HG03108 (cell line): ENCODE data around the gene TBC1D1.

Source experiments
- ATAC-seq: cut with Tn5 transposase; IDR thresholded peaks from one replicate; pipeline ENCODE4 v1.9.1; 2021; ENCODE audit warnings: moderate library complexity; ENCODE audit not compliant: unreplicated experiment

Gene TBC1D1

GRCh38 chr4:38073596-38074234 is 182.8 kb downstream of the TBC1D1 start:
- ATAC-seq = no peak

DNA sequence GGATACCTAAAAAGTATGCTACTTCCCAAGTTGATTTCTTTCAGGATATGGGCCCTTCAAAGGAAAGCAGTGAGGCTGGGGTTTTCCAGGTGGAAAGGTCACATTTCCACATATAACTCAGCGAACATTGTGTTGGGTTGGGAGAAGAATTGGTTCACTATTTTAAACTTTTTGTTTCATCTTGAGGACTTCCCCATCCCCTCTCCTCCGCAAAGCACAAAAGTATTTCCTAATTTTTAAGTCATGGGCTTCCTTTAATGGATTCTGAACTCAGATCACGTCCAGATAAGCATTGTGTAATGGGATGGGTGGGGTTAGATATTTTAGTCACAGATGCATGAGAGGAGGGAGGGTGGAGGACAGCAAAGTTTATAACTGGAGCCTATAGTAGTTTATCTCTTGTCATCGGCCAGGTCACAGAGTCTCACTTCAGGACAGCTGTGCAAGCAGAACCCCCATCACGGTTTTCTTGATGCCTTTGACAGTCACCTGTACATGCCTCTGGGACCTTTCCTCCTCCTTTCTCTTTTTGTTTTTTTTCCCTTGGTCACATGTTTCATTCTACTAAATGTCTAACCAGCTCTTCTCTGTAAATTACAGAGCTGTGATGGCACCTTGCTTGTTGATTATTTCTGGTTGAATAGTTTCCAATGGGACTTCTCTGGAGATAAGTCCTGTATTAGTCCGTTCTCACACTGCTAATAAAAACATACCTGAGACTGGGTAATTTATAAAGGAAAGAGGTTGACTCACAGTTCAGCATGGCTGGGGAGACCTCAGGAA is 184.7 kb downstream of the TBC1D1 start:
- no peak for ATAC-seq

GRCh38 chr4:38076153-38076669 is 185.3 kb downstream of the TBC1D1 start:
- no peak for ATAC-seq

- no peak for ATAC-seq
Measured at GRCh38 chr4:38077791-38078489, 187.1 kb downstream of the TBC1D1 start.

GRCh38 chr4:38078590-38079421 is 187.9 kb downstream of the TBC1D1 start:
- ATAC-seq = peak; percentile 41

DNA sequence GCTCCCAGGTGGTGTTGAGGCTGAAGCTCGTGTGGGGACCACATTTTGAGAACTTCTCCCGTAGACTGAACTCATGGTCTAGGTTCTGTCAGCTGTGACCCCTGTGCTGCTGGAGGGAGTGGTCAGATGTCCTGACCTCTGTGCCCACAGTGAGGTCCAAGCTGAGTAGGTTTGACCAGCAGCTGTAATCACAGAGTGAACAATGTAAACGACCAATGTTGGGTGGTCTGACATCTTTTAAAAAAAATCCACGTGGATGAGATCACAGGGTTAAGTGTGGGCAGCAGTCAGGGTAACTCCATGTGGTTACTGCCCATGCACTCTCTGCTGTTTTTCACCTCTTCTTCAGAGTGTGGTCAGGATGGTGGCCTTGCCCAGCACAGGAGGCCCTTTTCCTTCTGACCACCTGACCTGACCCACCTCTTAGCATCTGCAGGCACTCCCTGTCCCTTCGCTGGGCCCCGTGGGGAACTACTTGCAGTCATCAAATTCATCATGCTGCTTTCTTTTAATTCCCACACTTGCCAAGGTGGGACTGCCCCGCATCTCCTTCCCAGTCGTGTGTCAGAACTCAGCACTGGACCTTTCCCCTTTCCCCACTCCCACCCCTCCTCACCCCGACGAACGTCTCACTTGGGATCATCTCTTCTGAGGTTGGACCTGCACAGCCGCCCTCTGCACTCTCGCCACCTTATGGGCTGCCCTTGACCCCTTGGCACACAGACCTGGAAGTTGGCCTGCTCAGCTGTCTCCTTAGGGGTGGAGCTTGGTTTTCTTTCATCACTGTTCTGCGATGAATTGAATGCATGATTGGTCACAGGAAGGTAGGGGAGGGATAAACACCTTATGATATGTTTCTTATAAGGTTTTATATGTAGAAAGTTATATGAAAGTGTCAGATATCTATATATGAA is 189.4 kb downstream of the TBC1D1 start:
- no peak for ATAC-seq

DNA sequence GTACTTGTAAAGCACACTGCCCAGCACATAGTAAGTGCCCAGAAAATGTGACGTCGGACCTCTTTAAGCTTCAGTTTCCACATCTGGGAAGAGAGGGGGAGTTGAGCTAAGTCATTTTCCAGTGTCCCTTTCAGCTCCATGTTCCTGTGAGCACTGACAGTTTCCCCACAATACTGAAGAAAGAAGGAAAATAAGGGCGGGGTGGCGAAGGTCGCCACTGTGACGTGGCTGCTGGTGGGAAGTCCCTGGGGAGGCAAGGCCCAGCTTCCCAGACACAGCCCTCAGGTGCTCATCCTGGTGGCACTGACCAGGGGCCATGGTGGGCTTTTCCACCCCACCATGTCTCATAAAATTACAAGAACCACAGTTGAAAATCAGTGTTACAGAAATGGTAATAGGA is 191.1 kb downstream of the TBC1D1 start:
- no peak for ATAC-seq

- no peak for ATAC-seq
Measured at GRCh38 chr4:38082424-38083385, 191.8 kb downstream of the TBC1D1 start.

DNA sequence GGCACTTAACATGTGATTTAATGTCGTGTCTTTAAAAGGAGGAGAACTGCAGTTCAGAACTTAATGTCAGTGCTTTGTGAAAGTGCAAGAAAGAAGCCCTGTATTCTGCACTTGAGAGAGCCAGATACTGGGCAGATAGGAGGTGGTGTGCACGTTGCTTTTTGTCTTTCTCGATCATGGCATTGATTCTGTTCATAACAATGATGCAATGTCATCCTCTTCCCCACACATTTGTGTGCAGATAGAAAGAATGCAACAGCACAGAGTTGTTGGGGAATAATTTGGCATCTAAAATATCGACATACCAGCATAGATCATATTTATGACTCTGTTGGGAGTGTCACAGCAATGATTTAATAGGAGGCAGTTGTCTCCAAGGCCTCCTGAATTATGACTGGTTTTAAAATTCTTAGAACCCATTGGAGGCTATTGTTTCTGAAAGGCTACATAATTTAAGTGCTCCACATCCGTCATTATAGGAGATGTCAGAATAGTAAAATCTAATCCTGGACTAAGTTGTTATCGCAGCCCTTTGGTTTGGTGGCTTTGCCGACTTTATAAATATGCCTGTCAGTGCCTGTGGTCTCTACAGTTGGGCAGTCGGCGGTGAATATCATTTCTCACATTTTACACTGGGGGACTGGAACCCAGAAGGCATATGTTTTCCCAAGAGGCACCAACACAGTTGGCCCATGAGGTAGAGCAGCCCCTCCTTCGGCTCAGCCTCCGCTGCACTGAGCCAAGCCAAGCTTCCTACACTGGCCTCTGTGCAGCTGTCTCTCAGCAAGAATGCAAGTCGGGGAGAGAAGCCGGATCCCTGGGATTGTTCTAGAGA is 194.2 kb downstream of the TBC1D1 start:
- no peak for ATAC-seq

DNA sequence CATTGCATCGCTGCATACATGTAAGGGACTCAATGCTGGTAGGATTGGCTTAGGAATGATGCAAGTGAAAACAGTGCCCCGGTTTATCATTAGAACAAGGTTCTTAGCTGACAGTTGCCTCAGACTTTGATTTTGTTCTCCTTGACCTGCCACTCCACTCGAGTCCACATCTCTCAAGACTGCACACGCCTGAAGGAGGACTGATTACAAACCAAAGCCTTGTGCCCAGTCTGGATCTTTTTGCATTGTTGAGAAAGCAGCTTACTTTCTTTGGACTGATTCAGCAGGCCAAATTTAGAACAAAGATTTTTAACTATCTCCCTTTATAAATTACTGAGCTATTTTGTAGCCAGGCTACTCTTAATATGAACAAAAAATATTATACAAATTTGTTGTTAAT is 194.9 kb downstream of the TBC1D1 start:
- no peak for ATAC-seq

DNA sequence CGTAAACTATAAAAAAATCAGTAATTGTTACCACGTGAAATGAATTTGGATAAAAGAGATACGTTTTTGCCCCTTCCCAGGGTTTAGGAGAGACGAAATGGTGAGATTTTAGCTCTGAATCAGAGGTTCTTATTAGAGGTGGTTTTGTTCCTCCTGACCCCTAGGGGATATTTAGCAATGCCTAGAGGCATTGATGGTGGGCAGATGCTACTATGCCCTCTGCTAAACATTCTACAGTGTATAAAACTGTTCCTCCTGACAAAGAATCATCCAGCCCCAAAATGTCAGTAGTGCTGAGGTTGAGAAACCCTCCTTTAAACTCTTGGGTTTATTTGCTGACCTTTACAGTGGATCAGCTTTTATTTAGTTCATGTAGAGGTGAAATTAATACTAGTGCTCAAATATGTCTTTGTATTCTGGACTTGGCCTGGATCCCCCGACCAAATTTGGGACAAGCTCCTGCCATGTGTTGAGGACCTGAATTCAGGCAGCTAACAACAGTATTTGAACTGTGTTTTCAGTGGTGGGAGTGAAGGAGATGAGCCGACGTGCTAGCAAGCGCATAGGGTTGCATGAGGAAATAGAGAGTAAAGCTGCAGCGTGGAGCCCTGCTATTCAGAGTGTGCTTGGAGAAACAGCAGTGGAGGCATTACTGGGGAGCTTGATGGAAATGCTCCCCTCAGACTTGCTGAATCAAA is 195.4 kb downstream of the TBC1D1 start:
- no peak for ATAC-seq

DNA sequence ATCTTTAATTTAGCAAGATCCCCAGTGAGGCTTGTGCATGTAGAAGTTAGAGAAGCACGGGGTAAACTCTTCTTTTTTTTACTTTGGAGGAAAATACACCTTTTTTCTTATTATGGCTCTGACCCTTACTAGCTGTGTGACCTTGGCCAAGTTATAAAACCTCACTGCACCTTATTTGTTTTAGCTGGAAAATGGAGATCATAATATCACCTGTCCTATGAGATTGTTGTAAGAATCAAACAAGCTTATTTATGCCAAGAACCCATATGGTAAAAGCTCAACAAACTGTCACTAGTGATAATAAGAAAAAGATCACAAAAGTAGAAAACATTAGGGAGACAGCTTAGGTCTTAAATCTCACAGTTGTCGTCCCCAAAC is 196.0 kb downstream of the TBC1D1 start:
- ATAC-seq = no peak

- ATAC-seq = no peak
Measured at GRCh38 chr4:38088321-38088720, 197.4 kb downstream of the TBC1D1 start.

DNA sequence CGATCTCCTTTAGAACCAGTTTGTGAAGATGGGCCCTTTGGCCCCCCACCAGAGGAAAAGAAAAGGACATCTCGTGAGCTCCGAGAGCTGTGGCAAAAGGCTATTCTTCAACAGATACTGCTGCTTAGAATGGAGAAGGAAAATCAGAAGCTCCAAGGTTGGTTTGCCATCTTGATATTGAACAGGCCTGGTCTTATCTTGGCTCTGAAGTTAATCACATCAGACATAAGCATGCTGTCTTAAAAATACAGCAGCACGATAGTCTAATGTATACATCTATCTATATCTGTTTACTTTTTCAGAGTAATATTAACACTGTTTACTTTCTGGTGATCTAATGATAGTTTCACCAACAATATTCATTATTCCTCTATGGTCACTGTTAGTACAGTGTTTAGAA is 199.1 kb downstream of the TBC1D1 start:
- ATAC-seq = no peak

GRCh38 chr4:38090455-38091246 is 199.8 kb downstream of the TBC1D1 start:
- ATAC-seq = no peak

DNA sequence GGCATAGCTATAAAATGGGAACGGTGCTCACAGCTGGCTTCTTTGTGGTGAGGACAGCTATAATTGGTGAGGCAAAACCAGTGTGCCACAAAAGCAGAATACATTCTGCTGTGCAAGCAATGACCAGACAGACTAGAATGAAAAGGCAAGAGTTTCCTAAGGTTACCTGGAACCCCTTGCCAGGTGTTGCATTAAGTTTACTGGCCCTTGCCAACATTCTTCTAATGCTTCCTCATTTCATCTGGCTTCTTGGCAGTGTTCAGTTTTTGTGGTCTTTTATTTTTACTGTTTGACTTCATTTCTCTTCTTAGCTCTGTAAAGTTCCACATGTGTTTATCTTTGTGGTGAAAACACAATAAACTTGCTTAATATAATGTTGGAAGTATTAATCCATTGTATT is 200.8 kb downstream of the TBC1D1 start:
- no peak for ATAC-seq
